ENCODE results near the gene MRTO4. TPM values are rescaled to one million over a fixed set of nuclear protein-coding genes. Genes with fewer than 3 reads are reported as not detected.
"Not testable (repeated sequence)": the region's sequence is repeated elsewhere in the genome, so short reads cannot be mapped to it uniquely, and the experiment has no call there.

MRTO4 gene
- total and polyA plus RNA-seq, 7 experiments from 2014 or later, result 17.1 to 42.3 (median 22.5) TPM

- H3K27me3 Mint-ChIP-seq, result no peaks in the 10 kb centered on the region
- H3K27me3 ChIP-seq (ENCODE audit: control insufficient read depth in 2 of 2, insufficient read depth in 2 of 2, low read length in 2 of 2), result no peaks in the 10 kb centered on the region
- ATAC-seq, result no peak
- H3K36me3 Mint-ChIP-seq, result peaks cover 0 to 19% (median 4%) of the 10 kb centered on the region in 5 donors
- CTCF ChIA-PET, result no interaction called here
- H3K27ac Mint-ChIP-seq, result peak overlapping the region in 1 of 9 donors; percentile 23
- H3K9me3 ChIP-seq (ENCODE audit: control insufficient read depth in 2 of 3, low read length in 3 of 3), result no peaks in the 10 kb centered on the region
- peaks cover 0 to 68% (median 0%) of the 10 kb centered on the region in 3 experiments for H3K36me3 ChIP-seq (ENCODE audit: control insufficient read depth in 2 of 3, insufficient read depth in 3 of 3, low read length in 3 of 3)
- POLR2A ChIA-PET, result no interaction called here
- no peak for DNase-seq
- H3K27ac ChIP-seq (ENCODE audit: low read depth, low read length), result no peak overlapping the region
- peaks cover 25 to 28% of the 10 kb centered on the region in 2 donors for H3K4me1 ChIP-seq (ENCODE audit: control insufficient read depth in 2 of 2, insufficient read depth in 2 of 2, low read length in 2 of 2)
- no peak overlapping the region for H3K4me3 Mint-ChIP-seq
- H3K4me1 Mint-ChIP-seq, result peaks cover 15 to 38% (median 31%) of the 10 kb centered on the region in 7 donors
- intact Hi-C loops (cut with micrococcal nuclease), result no loop called here
- peaks cover 0 to 1% (median 0%) of the 10 kb centered on the region in 11 donors for H3K9me3 Mint-ChIP-seq
- no peak overlapping the region for H3K4me3 ChIP-seq (ENCODE audit: low read length)
Observed at GRCh38 chr1:19255288-19255687, 3.7 kb downstream of the MRTO4 start.

- H3K9me3 ChIP-seq (ENCODE audit: control insufficient read depth in 2 of 3, low read length in 3 of 3); H3K4me3 Mint-ChIP-seq; H3K27ac Mint-ChIP-seq; POLR2A ChIA-PET; H3K27ac ChIP-seq (ENCODE audit: low read depth, low read length); CTCF ChIA-PET; H3K9me3 Mint-ChIP-seq; ATAC-seq; intact Hi-C loops (cut with micrococcal nuclease); H3K4me3 ChIP-seq (ENCODE audit: low read length); H3K27me3 Mint-ChIP-seq; DNase-seq; H3K27me3 ChIP-seq (ENCODE audit: control insufficient read depth in 2 of 2, insufficient read depth in 2 of 2, low read length in 2 of 2): not testable (repeated sequence)
- Histone ChIP-seq H3K36me3 (ENCODE audit: control insufficient read depth in 2 of 3, insufficient read depth in 3 of 3, low read length in 3 of 3) (peaks cover 0 to 72% (median 0%) of the 10 kb centered on the region in 3 experiments), H3K4me1 (ENCODE audit: control insufficient read depth in 2 of 2, insufficient read depth in 2 of 2, low read length in 2 of 2) (peaks cover 17 to 21% of the 10 kb centered on the region in 2 donors)
- H3K36me3 Mint-ChIP-seq, result peaks cover 0 to 19% (median 4%) of the 10 kb centered on the region in 5 donors
- H3K4me1 Mint-ChIP-seq, result peaks cover 12 to 29% (median 22%) of the 10 kb centered on the region in 7 donors
Observed at GRCh38 chr1:19256301-19256700, 4.7 kb downstream of the MRTO4 start.

GRCh38 chr1:19257178-19257914 lies 5.7 kb downstream of the MRTO4 start:
- ChIA-PET POLR2A (no interaction called here), CTCF (no interaction called here)
- Mint-ChIP-seq H3K27ac (peak overlapping the region in 3 of 9 donors; percentile 21 to 75 (median 53)), H3K4me3 (no peak overlapping the region), H3K9me3 (no peaks in the 10 kb centered on the region), H3K4me1 (peaks cover 12 to 22% (median 18%) of the 10 kb centered on the region in 7 donors), H3K36me3 (peaks cover 0 to 19% (median 4%) of the 10 kb centered on the region in 5 donors), H3K27me3 (no peaks in the 10 kb centered on the region)
- DNase-seq (no peak), ATAC-seq (no peak)
- intact Hi-C loops (cut with micrococcal nuclease), result no loop called here
- no peak overlapping the region for H3K4me3 ChIP-seq (ENCODE audit: low read length)
- H3K4me1 ChIP-seq (ENCODE audit: control insufficient read depth in 2 of 2, insufficient read depth in 2 of 2, low read length in 2 of 2), result peaks cover 12 to 15% of the 10 kb centered on the region in 2 donors
- H3K27ac ChIP-seq (ENCODE audit: low read depth, low read length), result no peak overlapping the region
- peaks cover 0 to 69% (median 0%) of the 10 kb centered on the region in 3 experiments for H3K36me3 ChIP-seq (ENCODE audit: control insufficient read depth in 2 of 3, insufficient read depth in 3 of 3, low read length in 3 of 3)
- no peaks in the 10 kb centered on the region for H3K27me3 ChIP-seq (ENCODE audit: control insufficient read depth in 2 of 2, insufficient read depth in 2 of 2, low read length in 2 of 2)
- H3K9me3 ChIP-seq (ENCODE audit: control insufficient read depth in 2 of 3, low read length in 3 of 3), result no peaks in the 10 kb centered on the region

GRCh38 chr1:19258353-19258752 lies 6.7 kb downstream of the MRTO4 start:
- no peaks in the 10 kb centered on the region for H3K9me3 Mint-ChIP-seq
- DNase-seq, result no peak
- CTCF ChIA-PET, result no interaction called here
- no peaks in the 10 kb centered on the region for H3K9me3 ChIP-seq (ENCODE audit: control insufficient read depth in 2 of 3, low read length in 3 of 3)
- H3K36me3 Mint-ChIP-seq, result peaks cover 0 to 19% (median 4%) of the 10 kb centered on the region in 5 donors
- peaks cover 2 to 7% of the 10 kb centered on the region in 2 donors for H3K4me1 ChIP-seq (ENCODE audit: control insufficient read depth in 2 of 2, insufficient read depth in 2 of 2, low read length in 2 of 2)
- no peaks in the 10 kb centered on the region for H3K27me3 Mint-ChIP-seq
- H3K4me3 Mint-ChIP-seq, result no peak overlapping the region
- no peaks in the 10 kb centered on the region for H3K27me3 ChIP-seq (ENCODE audit: control insufficient read depth in 2 of 2, insufficient read depth in 2 of 2, low read length in 2 of 2)
- H3K4me1 Mint-ChIP-seq, result peaks cover 5 to 15% (median 10%) of the 10 kb centered on the region in 7 donors
- no peak for ATAC-seq
- POLR2A ChIA-PET, result no interaction called here
- no peak overlapping the region for H3K4me3 ChIP-seq (ENCODE audit: low read length)
- H3K36me3 ChIP-seq (ENCODE audit: control insufficient read depth in 2 of 3, insufficient read depth in 3 of 3, low read length in 3 of 3), result peaks cover 0 to 69% (median 0%) of the 10 kb centered on the region in 3 experiments
- intact Hi-C loops (cut with micrococcal nuclease), result no loop called here
- H3K27ac Mint-ChIP-seq, result no peak overlapping the region
- no peak overlapping the region for H3K27ac ChIP-seq (ENCODE audit: low read depth, low read length)

- H3K36me3 ChIP-seq (ENCODE audit: control insufficient read depth in 2 of 3, insufficient read depth in 3 of 3, low read length in 3 of 3), result peaks cover 0 to 55% (median 0%) of the 10 kb centered on the region in 3 experiments
- no peak overlapping the region for H3K27ac ChIP-seq (ENCODE audit: low read depth, low read length)
- DNase-seq (no peak), ATAC-seq (no peak)
- Mint-ChIP-seq H3K36me3 (peaks cover 0 to 19% (median 4%) of the 10 kb centered on the region in 5 donors), H3K9me3 (no peaks in the 10 kb centered on the region), H3K27me3 (no peaks in the 10 kb centered on the region), H3K4me1 (peaks cover 0 to 5% (median 2%) of the 10 kb centered on the region in 7 donors), H3K4me3 (peak overlapping the region in 1 of 10 donors; percentile 37), H3K27ac (peak overlapping the region in 2 of 9 donors; percentile 34 to 43)
- no peaks in the 10 kb centered on the region for H3K27me3 ChIP-seq (ENCODE audit: control insufficient read depth in 2 of 2, insufficient read depth in 2 of 2, low read length in 2 of 2)
- H3K9me3 ChIP-seq (ENCODE audit: control insufficient read depth in 2 of 3, low read length in 3 of 3), result no peaks in the 10 kb centered on the region
- intact Hi-C loops (cut with micrococcal nuclease), result no loop called here
- ChIA-PET CTCF (no interaction called here), POLR2A (no interaction called here)
- no peaks in the 10 kb centered on the region for H3K4me1 ChIP-seq (ENCODE audit: control insufficient read depth in 2 of 2, insufficient read depth in 2 of 2, low read length in 2 of 2)
- no peak overlapping the region for H3K4me3 ChIP-seq (ENCODE audit: low read length)
Observed at GRCh38 chr1:19260211-19261138, 8.9 kb downstream of the MRTO4 start.

- Mint-ChIP-seq H3K27ac (peak overlapping the region in 1 of 9 donors; percentile 21), H3K36me3 (peaks cover 0 to 17% (median 4%) of the 10 kb centered on the region in 5 donors), H3K9me3 (no peaks in the 10 kb centered on the region), H3K4me3 (no peak overlapping the region), H3K27me3 (no peaks in the 10 kb centered on the region), H3K4me1 (peaks cover 0 to 3% (median 2%) of the 10 kb centered on the region in 7 donors)
- H3K27ac ChIP-seq (ENCODE audit: low read depth, low read length), result no peak overlapping the region
- no peaks in the 10 kb centered on the region for H3K27me3 ChIP-seq (ENCODE audit: control insufficient read depth in 2 of 2, insufficient read depth in 2 of 2, low read length in 2 of 2)
- no peaks in the 10 kb centered on the region for H3K9me3 ChIP-seq (ENCODE audit: control insufficient read depth in 2 of 3, low read length in 3 of 3)
- H3K4me3 ChIP-seq (ENCODE audit: low read length), result no peak overlapping the region
- ATAC-seq (no peak), DNase-seq (no peak)
- intact Hi-C loops (cut with micrococcal nuclease), result no loop called here
- ChIA-PET CTCF (no interaction called here), POLR2A (no interaction called here)
- peaks cover 0 to 40% (median 0%) of the 10 kb centered on the region in 3 experiments for H3K36me3 ChIP-seq (ENCODE audit: control insufficient read depth in 2 of 3, insufficient read depth in 3 of 3, low read length in 3 of 3)
- no peaks in the 10 kb centered on the region for H3K4me1 ChIP-seq (ENCODE audit: control insufficient read depth in 2 of 2, insufficient read depth in 2 of 2, low read length in 2 of 2)
Observed at GRCh38 chr1:19262047-19262446, 10.4 kb downstream of the MRTO4 start.
